ENCODE data around the gene WLS. TPM values are rescaled to one million over a fixed set of nuclear protein-coding genes. Genes with fewer than 3 reads are reported as not detected.

WLS gene
- total RNA-seq, 1 donor from 2014 or later = 1.5 TPM

- H3K36me3 Mint-ChIP-seq (ENCODE audit: unreplicated experiment) = no peaks in the 10 kb centered on the region
- TF ChIP-seq CTCF (IDR thresholded peaks at IDR 0.05; ENCODE audit: partially characterized antibody, unreplicated experiment) = no peak
- no peaks in the 10 kb centered on the region for H3K27me3 Mint-ChIP-seq (ENCODE audit: unreplicated experiment)
- H3K4me3 Mint-ChIP-seq (ENCODE audit: unreplicated experiment) = no peak overlapping the region
- H3K4me1 Mint-ChIP-seq (ENCODE audit: low read depth, unreplicated experiment) = no peaks in the 10 kb centered on the region
- DNase-seq = no peak
- no peak overlapping the region for H3K27ac Mint-ChIP-seq (ENCODE audit: unreplicated experiment)
- no peaks in the 10 kb centered on the region for H3K9me3 Mint-ChIP-seq (ENCODE audit: unreplicated experiment)
Observed at GRCh38 chr1:68196676-68197075, 35.6 kb downstream of the WLS start.

GRCh38 chr1:68191717-68192116, 40.6 kb downstream of the WLS start:
- Mint-ChIP-seq H3K27me3 (ENCODE audit: unreplicated experiment) (no peaks in the 10 kb centered on the region), H3K27ac (ENCODE audit: unreplicated experiment) (no peak overlapping the region), H3K4me1 (ENCODE audit: low read depth, unreplicated experiment) (no peaks in the 10 kb centered on the region), H3K4me3 (ENCODE audit: unreplicated experiment) (no peak overlapping the region), H3K36me3 (ENCODE audit: unreplicated experiment) (no peaks in the 10 kb centered on the region), H3K9me3 (ENCODE audit: unreplicated experiment) (no peaks in the 10 kb centered on the region)
- TF ChIP-seq CTCF (IDR thresholded peaks at IDR 0.05; ENCODE audit: partially characterized antibody, unreplicated experiment) = no peak
- no peak for DNase-seq

GRCh38 chr1:68188644-68189340, 43.5 kb downstream of the WLS start:
- DNase-seq = no peak
- TF ChIP-seq CTCF (IDR thresholded peaks at IDR 0.05; ENCODE audit: partially characterized antibody, unreplicated experiment) = no peak
- Mint-ChIP-seq H3K36me3 (ENCODE audit: unreplicated experiment) (no peaks in the 10 kb centered on the region), H3K4me1 (ENCODE audit: low read depth, unreplicated experiment) (no peaks in the 10 kb centered on the region), H3K27ac (ENCODE audit: unreplicated experiment) (no peak overlapping the region), H3K4me3 (ENCODE audit: unreplicated experiment) (no peak overlapping the region), H3K9me3 (ENCODE audit: unreplicated experiment) (peaks cover 1% of the 10 kb centered on the region), H3K27me3 (ENCODE audit: unreplicated experiment) (no peaks in the 10 kb centered on the region)

GRCh38 chr1:68188060-68188538, 44.2 kb downstream of the WLS start:
- H3K9me3 Mint-ChIP-seq (ENCODE audit: unreplicated experiment) = peaks cover 1% of the 10 kb centered on the region
- no peak overlapping the region for H3K27ac Mint-ChIP-seq (ENCODE audit: unreplicated experiment)
- DNase-seq = no peak
- H3K27me3 Mint-ChIP-seq (ENCODE audit: unreplicated experiment) = no peaks in the 10 kb centered on the region
- H3K36me3 Mint-ChIP-seq (ENCODE audit: unreplicated experiment) = no peaks in the 10 kb centered on the region
- no peaks in the 10 kb centered on the region for H3K4me1 Mint-ChIP-seq (ENCODE audit: low read depth, unreplicated experiment)
- no peak for TF ChIP-seq CTCF (IDR thresholded peaks at IDR 0.05; ENCODE audit: partially characterized antibody, unreplicated experiment)
- H3K4me3 Mint-ChIP-seq (ENCODE audit: unreplicated experiment) = no peak overlapping the region

- Mint-ChIP-seq H3K9me3 (ENCODE audit: unreplicated experiment) (peaks cover 1% of the 10 kb centered on the region), H3K27me3 (ENCODE audit: unreplicated experiment) (no peaks in the 10 kb centered on the region), H3K36me3 (ENCODE audit: unreplicated experiment) (no peaks in the 10 kb centered on the region), H3K4me3 (ENCODE audit: unreplicated experiment) (no peak overlapping the region), H3K27ac (ENCODE audit: unreplicated experiment) (no peak overlapping the region), H3K4me1 (ENCODE audit: low read depth, unreplicated experiment) (no peaks in the 10 kb centered on the region)
- TF ChIP-seq CTCF (IDR thresholded peaks at IDR 0.05; ENCODE audit: partially characterized antibody, unreplicated experiment) = no peak
- no peak for DNase-seq
Observed at GRCh38 chr1:68185743-68186142, 46.6 kb downstream of the WLS start.
